HepG2 (cell line): Measurements from ENCODE around the gene GLIPR1L1. TPM values are rescaled to one million over a fixed set of nuclear protein-coding genes. Genes with fewer than 3 reads are reported as not detected.

ENCODE experiments used
- ATF7 ChIP-seq, 2 experiments: fragments of 450-650 bp in 1 of 2; sonication (generic) in 1 of 2; formaldehyde crosslinking in 1 of 2; IDR thresholded peaks; 2 replicates each; pipeline versions ENCODE4 v1.4.0 to v1.6.1; 2016 to 2020; ENCODE audit warnings: antibody characterized with exemption in 1 of 2, mild to moderate bottlenecking in 1 of 2, missing genetic modification reagents in 1 of 2
- CC2D1A ChIP-seq: sonication (generic); formaldehyde crosslinking; IDR thresholded peaks from 2 replicates; pipeline ENCODE4 v1.8.1; 2023; ENCODE audit warnings: mild to moderate bottlenecking, missing genetic modification reagents
- NR2C2 ChIP-seq: sonication (generic); formaldehyde crosslinking; IDR thresholded peaks from 2 replicates; pipeline ENCODE4 v1.4.0; 2020; ENCODE audit warnings: missing genetic modification reagents, mild to moderate bottlenecking, moderate library complexity, borderline replicate concordance
- POGZ ChIP-seq: sonication (generic); formaldehyde crosslinking; IDR thresholded peaks from 2 replicates; pipeline ENCODE4 v1.4.0; 2020; ENCODE audit warnings: mild to moderate bottlenecking, missing genetic modification reagents
- RAD21 ChIP-seq: fragments of 450-650 bp; formaldehyde crosslinking; IDR thresholded peaks from 2 replicates; pipeline ENCODE4 v1.5.0; 2020; ENCODE audit warnings: mild to moderate bottlenecking
- SAFB2 ChIP-seq: sonication (generic); formaldehyde crosslinking; IDR thresholded peaks from 2 replicates; pipeline ENCODE4 v1.5.1; 2020; ENCODE audit warnings: missing genetic modification reagents, low read depth, mild to moderate bottlenecking, borderline replicate concordance
- STAG1 ChIP-seq: sonication (generic); formaldehyde crosslinking; IDR thresholded peaks from 2 replicates; pipeline ENCODE4 v1.4.0; 2020; ENCODE audit warnings: missing genetic modification reagents
- ZMYM4 ChIP-seq: sonication (generic); formaldehyde crosslinking; IDR thresholded peaks from 2 replicates; pipeline ENCODE4 v1.8.1; 2023; ENCODE audit warnings: mild to moderate bottlenecking, missing genetic modification reagents
- ZNF263 ChIP-seq: sonication (generic); formaldehyde crosslinking; IDR thresholded peaks from 2 replicates; pipeline ENCODE4 v1.4.0; 2020; ENCODE audit warnings: missing genetic modification reagents
- polyA plus RNA-seq, 8 experiments: library from polyadenylated mRNA; depleted of rRNA in 3 of 8; stranded (reverse) in 7 of 8; unstranded in 1 of 8; fragments of >200 nt; fragmentation: Illumina TruSeq in 4 of 8; extraction: Trizol in 4 of 8; gene quantifications; 2 replicates each; pipeline versions ENCODE4 v1.2.1 to v1.2.3, GENCODE V29; 2011 to 2016; ENCODE audit warnings: low read depth in 4 of 8, missing spikeins in 1 of 8, mixed read lengths in 1 of 8; ENCODE audit not compliant: insufficient read depth in 1 of 8
- total RNA-seq, 5 experiments: library from RNA; depleted of rRNA; stranded (reverse); fragments of >200 nt; fragmentation: Illumina TruSeq; extraction: Trizol; gene quantifications; 2 replicates each; pipeline ENCODE4 v1.2.3, GENCODE V29; 2016; ENCODE audit warnings: low read depth in 1 of 5
- TF ChIP-seq, protein P1 (sequence below): sonication (generic); formaldehyde crosslinking; IDR thresholded peaks from 2 replicates; pipeline ENCODE4 v1.4.0; 2020; ENCODE audit warnings: missing genetic modification reagents
- TF ChIP-seq, protein P2 (sequence below): IDR thresholded peaks from 2 replicates; pipeline ENCODE4 v1.6.1; 2012; ENCODE audit warnings: inconsistent platforms
- TF ChIP-seq, protein P3 (sequence below): IDR thresholded peaks from 2 replicates; pipeline ENCODE4 v1.6.1; 2016; ENCODE audit warnings: mild to moderate bottlenecking, missing biosample characterization, missing genetic modification reagents
- TF ChIP-seq, protein P4 (sequence below): sonication (generic); formaldehyde crosslinking; IDR thresholded peaks from 2 replicates; pipeline ENCODE4 v1.5.0; 2020; ENCODE audit warnings: mild to moderate bottlenecking, missing genetic modification reagents, moderate library complexity
- TF ChIP-seq, protein P5 (sequence below): sonication (generic); formaldehyde crosslinking; IDR thresholded peaks from 2 replicates; pipeline ENCODE4 v1.4.0; 2020; ENCODE audit warnings: low read depth, mild to moderate bottlenecking, missing genetic modification reagents
- TF ChIP-seq, protein P6 (sequence below): sonication (generic); formaldehyde crosslinking; conservative IDR thresholded peaks from 2 replicates; pipeline ENCODE4 v1.4.0; 2020; ENCODE audit warnings: missing genetic modification reagents
- TF ChIP-seq, protein P7 (sequence below), 2 experiments: sonication (generic) in 1 of 2; formaldehyde crosslinking in 1 of 2; IDR thresholded peaks; 2 replicates each; pipeline versions ENCODE4 v1.4.0 to v1.6.1; 2018 to 2020; ENCODE audit warnings: missing genetic modification reagents in 2 of 2, borderline replicate concordance in 1 of 2, low read depth in 1 of 2, mild to moderate bottlenecking in 1 of 2, missing biosample characterization in 1 of 2

GLIPR1L1 gene
- total and polyA plus RNA-seq, 2 of the 13 experiments (the other 11 are each of a cell fraction or from before 2014, with no cell fraction given): not detected

DNA sequence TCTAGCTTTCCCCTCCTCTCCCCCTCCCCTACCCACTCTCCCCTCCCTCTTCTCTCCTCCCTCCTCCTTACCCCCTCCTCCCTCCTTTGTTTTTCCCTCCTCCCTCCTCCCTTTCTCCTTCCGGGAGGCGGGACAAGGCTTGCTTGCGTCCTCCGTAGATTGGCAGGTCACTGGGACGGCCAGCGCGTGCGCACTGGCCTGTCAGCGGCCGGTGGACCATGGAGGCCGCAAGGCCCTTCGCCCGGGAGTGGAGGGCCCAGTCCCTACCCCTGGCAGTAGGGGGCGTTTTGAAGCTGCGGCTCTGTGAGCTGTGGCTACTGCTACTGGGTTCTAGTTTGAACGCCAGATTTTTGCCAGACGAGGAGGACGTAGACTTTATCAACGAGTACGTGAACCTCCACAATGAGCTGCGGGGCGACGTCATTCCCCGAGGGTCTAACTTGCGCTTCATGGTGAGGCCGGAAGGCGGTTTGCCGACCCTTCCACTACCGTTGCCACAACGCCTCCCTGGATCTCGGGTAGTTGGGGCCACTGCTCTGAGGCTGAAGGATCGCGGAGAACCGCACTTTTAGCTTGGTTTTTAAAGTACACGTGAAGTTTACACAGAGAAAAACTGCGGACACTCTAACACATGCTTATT lies 56.5 kb downstream of the GLIPR1L1 start, which contains the start of gene GLIPR1L2 (continued):
- TF ChIP-seq, protein P1, sequence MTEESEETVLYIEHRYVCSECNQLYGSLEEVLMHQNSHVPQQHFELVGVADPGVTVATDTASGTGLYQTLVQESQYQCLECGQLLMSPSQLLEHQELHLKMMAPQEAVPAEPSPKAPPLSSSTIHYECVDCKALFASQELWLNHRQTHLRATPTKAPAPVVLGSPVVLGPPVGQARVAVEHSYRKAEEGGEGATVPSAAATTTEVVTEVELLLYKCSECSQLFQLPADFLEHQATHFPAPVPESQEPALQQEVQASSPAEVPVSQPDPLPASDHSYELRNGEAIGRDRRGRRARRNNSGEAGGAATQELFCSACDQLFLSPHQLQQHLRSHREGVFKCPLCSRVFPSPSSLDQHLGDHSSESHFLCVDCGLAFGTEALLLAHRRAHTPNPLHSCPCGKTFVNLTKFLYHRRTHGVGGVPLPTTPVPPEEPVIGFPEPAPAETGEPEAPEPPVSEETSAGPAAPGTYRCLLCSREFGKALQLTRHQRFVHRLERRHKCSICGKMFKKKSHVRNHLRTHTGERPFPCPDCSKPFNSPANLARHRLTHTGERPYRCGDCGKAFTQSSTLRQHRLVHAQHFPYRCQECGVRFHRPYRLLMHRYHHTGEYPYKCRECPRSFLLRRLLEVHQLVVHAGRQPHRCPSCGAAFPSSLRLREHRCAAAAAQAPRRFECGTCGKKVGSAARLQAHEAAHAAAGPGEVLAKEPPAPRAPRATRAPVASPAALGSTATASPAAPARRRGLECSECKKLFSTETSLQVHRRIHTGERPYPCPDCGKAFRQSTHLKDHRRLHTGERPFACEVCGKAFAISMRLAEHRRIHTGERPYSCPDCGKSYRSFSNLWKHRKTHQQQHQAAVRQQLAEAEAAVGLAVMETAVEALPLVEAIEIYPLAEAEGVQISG (CRISPR knock-in tag): no peak
- TF ChIP-seq, protein P2, sequence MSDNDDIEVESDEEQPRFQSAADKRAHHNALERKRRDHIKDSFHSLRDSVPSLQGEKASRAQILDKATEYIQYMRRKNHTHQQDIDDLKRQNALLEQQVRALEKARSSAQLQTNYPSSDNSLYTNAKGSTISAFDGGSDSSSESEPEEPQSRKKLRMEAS: 0 out of 2 replicates have a peak, but pooled peaks have one; percentile 14
- TF ChIP-seq RAD21 (CRISPR knock-in tag) (peak; percentile 43; the same call in 1 of the 2 replicates), POGZ (peak; percentile 69), STAG1 (peak; percentile 46), ATF7 (IDR thresholded peaks at IDR 0.05) (0 out of 2 replicates have a peak, but pooled peaks have one; percentile 15), ATF7 (CRISPR knock-in tag; IDR thresholded peaks at IDR 0.05) (no peak), ZMYM4 (CRISPR knock-in tag) (peak; percentile 73), SAFB2 (CRISPR knock-in tag) (no peak), CC2D1A (no peak), NR2C2 (CRISPR knock-in tag) (no peak), ZNF263 (CRISPR knock-in tag) (peak; percentile 73)
- TF ChIP-seq, protein P3, sequence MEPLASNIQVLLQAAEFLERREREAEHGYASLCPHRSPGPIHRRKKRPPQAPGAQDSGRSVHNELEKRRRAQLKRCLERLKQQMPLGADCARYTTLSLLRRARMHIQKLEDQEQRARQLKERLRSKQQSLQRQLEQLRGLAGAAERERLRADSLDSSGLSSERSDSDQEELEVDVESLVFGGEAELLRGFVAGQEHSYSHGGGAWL: no peak
- TF ChIP-seq, protein P4, sequence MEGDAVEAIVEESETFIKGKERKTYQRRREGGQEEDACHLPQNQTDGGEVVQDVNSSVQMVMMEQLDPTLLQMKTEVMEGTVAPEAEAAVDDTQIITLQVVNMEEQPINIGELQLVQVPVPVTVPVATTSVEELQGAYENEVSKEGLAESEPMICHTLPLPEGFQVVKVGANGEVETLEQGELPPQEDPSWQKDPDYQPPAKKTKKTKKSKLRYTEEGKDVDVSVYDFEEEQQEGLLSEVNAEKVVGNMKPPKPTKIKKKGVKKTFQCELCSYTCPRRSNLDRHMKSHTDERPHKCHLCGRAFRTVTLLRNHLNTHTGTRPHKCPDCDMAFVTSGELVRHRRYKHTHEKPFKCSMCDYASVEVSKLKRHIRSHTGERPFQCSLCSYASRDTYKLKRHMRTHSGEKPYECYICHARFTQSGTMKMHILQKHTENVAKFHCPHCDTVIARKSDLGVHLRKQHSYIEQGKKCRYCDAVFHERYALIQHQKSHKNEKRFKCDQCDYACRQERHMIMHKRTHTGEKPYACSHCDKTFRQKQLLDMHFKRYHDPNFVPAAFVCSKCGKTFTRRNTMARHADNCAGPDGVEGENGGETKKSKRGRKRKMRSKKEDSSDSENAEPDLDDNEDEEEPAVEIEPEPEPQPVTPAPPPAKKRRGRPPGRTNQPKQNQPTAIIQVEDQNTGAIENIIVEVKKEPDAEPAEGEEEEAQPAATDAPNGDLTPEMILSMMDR (CRISPR knock-in tag): peak; percentile 73
- TF ChIP-seq, protein P5, sequence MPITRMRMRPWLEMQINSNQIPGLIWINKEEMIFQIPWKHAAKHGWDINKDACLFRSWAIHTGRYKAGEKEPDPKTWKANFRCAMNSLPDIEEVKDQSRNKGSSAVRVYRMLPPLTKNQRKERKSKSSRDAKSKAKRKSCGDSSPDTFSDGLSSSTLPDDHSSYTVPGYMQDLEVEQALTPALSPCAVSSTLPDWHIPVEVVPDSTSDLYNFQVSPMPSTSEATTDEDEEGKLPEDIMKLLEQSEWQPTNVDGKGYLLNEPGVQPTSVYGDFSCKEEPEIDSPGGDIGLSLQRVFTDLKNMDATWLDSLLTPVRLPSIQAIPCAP (CRISPR knock-in tag): no peak
- TF ChIP-seq, protein P6, sequence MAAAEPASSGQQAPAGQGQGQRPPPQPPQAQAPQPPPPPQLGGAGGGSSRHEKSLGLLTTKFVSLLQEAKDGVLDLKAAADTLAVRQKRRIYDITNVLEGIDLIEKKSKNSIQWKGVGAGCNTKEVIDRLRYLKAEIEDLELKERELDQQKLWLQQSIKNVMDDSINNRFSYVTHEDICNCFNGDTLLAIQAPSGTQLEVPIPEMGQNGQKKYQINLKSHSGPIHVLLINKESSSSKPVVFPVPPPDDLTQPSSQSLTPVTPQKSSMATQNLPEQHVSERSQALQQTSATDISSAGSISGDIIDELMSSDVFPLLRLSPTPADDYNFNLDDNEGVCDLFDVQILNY (CRISPR knock-in tag): no peak
- TF ChIP-seq, protein P7, sequence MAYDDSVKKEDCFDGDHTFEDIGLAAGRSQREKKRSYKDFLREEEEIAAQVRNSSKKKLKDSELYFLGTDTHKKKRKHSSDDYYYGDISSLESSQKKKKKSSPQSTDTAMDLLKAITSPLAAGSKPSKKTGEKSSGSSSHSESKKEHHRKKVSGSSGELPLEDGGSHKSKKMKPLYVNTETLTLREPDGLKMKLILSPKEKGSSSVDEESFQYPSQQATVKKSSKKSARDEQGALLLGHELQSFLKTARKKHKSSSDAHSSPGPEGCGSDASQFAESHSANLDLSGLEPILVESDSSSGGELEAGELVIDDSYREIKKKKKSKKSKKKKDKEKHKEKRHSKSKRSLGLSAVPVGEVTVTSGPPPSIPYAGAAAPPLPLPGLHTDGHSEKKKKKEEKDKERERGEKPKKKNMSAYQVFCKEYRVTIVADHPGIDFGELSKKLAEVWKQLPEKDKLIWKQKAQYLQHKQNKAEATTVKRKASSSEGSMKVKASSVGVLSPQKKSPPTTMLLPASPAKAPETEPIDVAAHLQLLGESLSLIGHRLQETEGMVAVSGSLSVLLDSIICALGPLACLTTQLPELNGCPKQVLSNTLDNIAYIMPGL (CRISPR knock-in tag; IDR thresholded peaks at IDR 0.05; ENCODE audit: borderline replicate concordance in 1 of 2, low read depth in 1 of 2): 0 out of 4 replicates have a peak, but pooled peaks have one; percentile 34 to 38
